ENCODE measurements around the gene APLF.

DNA sequence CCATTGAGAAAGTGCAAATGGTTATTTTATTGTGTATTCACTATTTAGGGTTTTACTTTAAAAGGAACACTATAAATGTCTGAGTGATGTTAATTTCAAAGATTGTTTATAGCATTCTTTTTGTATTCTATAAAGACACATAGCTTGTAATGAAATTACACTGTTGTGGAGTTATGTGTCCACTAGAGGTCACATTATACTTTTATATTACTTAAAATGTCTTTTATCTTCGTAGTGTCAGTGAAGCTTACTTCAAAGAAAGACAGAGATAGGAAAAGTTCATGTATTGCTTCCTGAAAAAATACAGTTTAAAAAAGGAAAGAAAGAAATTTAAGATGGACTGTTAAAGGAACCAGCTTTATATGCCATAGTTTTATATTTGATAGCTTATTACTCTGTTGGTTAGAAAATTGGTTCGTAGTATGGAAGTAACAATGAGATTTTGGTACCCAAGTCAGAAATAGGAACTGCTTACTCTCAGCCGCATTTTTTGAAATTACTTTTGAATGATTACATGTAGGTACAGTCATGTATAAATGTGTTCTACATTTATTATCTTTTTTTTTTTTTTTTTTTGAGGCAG lies 20.5 kb downstream of the APLF start:
- TF ChIP-seq, protein P1, sequence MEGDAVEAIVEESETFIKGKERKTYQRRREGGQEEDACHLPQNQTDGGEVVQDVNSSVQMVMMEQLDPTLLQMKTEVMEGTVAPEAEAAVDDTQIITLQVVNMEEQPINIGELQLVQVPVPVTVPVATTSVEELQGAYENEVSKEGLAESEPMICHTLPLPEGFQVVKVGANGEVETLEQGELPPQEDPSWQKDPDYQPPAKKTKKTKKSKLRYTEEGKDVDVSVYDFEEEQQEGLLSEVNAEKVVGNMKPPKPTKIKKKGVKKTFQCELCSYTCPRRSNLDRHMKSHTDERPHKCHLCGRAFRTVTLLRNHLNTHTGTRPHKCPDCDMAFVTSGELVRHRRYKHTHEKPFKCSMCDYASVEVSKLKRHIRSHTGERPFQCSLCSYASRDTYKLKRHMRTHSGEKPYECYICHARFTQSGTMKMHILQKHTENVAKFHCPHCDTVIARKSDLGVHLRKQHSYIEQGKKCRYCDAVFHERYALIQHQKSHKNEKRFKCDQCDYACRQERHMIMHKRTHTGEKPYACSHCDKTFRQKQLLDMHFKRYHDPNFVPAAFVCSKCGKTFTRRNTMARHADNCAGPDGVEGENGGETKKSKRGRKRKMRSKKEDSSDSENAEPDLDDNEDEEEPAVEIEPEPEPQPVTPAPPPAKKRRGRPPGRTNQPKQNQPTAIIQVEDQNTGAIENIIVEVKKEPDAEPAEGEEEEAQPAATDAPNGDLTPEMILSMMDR (IDR thresholded peaks at IDR 0.05; ENCODE audit: control extremely low read depth in 1 of 3, insufficient read depth in 1 of 3, low read depth in 1 of 3, low read length in 3 of 3) = peak in 1 of 3 experiments; percentile 17; a peak in 2 of 4 replicates
- TF ChIP-seq RFX5 (IDR thresholded peaks at IDR 0.05; ENCODE audit: borderline replicate concordance, low read depth, low read length) (no peak), ASH2L (IDR thresholded peaks at IDR 0.05; ENCODE audit: low read length) (no peak), EGR1 (IDR thresholded peaks at IDR 0.05; ENCODE audit: borderline replicate concordance, low read depth, low read length) (no peak), EZH2 (IDR thresholded peaks at IDR 0.05; ENCODE audit: low read depth, low read length, severe bottlenecking) (no peak), POLR2A (IDR thresholded peaks at IDR 0.05; ENCODE audit: control extremely low read depth in 1 of 2, low read depth in 2 of 2, low read length in 2 of 2) (no peak), POLR2AphosphoS5 (IDR thresholded peaks at IDR 0.05; ENCODE audit: low read depth, low read length) (no peak), HDAC2 (IDR thresholded peaks at IDR 0.05; ENCODE audit: borderline replicate concordance in 1 of 2, low read depth in 2 of 2, low read length in 2 of 2) (no peak), TCF12 (IDR thresholded peaks at IDR 0.05; ENCODE audit: low read depth, low read length) (no peak), BACH1 (IDR thresholded peaks at IDR 0.05; ENCODE audit: low read length) (no peak), MAFK (IDR thresholded peaks at IDR 0.05; ENCODE audit: low read depth, low read length) (no peak)
- TF ChIP-seq, protein P2, sequence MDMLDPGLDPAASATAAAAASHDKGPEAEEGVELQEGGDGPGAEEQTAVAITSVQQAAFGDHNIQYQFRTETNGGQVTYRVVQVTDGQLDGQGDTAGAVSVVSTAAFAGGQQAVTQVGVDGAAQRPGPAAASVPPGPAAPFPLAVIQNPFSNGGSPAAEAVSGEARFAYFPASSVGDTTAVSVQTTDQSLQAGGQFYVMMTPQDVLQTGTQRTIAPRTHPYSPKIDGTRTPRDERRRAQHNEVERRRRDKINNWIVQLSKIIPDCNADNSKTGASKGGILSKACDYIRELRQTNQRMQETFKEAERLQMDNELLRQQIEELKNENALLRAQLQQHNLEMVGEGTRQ (IDR thresholded peaks at IDR 0.05; ENCODE audit: low read length) = no peak
- TF ChIP-seq, protein P3, sequence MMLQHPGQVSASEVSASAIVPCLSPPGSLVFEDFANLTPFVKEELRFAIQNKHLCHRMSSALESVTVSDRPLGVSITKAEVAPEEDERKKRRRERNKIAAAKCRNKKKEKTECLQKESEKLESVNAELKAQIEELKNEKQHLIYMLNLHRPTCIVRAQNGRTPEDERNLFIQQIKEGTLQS (IDR thresholded peaks at IDR 0.05; ENCODE audit: insufficient read depth, low read depth, low read length) = no peak
